Measurements from ENCODE around the gene MAGEF1.

Gene MAGEF1

DNA sequence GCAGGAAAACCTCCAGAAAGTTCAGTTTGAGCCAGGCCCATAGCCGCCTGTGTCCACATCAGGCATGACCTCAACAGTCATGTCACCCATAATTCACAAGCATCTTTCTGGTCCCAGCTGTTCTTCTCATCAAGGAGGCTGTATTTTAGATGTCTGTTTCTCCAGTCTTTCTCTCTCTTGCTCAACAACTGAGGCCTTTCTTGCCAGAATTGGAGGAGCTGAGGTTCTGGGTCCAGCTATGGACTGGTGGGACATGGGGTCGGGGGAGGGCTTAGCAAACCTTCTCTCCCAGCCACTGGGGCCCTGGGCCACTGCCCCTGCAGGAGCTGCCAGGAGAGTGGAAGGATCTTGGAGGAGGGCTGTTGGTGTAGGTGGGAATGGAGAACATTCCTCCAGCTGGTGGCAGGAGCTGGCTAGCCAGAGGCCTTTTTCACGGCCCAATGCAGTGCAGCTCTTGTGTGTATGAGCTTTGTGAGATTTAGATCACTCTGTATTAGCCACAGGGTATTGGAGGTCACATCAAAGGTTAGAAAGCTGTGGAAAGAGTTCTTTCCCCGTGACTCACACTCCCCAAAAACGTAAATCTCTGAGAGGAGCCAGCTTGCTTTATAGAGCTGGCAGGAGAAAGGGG lies 23.5 kb downstream of the MAGEF1 start:
- DNase-seq = no peak

- DNase-seq = no peak
Observed at GRCh38 chr3:184687363-184688015, 24.4 kb downstream of the MAGEF1 start.

- no peak for DNase-seq
Observed at GRCh38 chr3:184685646-184686045, 26.2 kb downstream of the MAGEF1 start.

- DNase-seq = no peak
Observed at GRCh38 chr3:184685055-184685454, 26.8 kb downstream of the MAGEF1 start.

DNA sequence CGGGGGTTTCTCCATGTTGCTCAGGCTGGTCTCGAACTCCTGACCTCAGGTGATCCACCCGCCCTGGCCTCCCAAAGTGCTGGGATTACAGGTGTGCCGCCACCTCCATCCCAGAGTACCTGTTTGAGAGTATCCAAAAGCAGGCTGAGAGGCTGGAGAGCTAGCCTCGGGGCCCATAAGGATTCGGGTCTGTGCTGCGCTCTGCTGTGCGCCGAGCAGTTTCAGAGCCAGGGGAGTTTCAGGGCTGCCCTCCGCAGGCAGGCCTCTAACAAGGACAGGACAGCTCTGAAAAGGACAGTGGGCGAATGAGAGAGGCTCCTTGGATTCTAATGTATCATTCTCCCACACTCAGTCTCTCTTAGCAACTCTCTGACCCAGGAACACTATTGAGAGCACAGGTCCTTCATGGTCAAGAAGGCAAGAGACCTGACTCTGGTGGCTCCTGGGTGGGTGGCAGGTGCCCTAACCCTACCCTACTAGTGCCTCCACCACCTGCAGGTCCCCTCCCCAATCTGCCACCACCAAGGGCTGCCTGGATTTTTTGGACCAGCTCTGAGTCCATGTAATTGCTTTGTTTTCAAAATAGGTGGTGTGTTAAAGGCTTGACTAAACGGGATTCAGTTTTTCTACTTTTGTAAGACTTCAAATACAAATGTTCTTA lies 27.8 kb downstream of the MAGEF1 start:
- DNase-seq = no peak

DNA sequence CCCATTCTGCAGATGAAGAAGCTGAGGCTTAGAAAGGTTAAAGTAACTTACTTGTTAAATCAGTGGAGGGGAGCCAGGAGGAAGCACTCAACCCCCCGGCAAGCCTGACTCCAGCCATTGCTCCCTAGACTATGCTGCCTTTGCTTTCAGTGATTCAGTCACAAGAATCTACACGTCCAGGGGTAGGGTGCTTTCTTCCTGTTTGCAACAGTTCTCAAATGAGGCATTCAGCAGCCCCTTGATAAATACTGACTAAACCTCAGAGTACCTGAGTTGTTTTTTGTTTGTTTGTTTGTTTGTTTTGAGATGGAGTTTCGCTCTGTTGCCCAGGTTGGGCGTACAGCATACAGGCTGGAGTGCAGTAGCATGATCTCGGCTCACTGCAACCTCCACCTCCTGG lies 28.6 kb downstream of the MAGEF1 start:
- no peak for DNase-seq

- no peak for DNase-seq
Observed at GRCh38 chr3:184682671-184683070, 29.2 kb downstream of the MAGEF1 start.

DNA sequence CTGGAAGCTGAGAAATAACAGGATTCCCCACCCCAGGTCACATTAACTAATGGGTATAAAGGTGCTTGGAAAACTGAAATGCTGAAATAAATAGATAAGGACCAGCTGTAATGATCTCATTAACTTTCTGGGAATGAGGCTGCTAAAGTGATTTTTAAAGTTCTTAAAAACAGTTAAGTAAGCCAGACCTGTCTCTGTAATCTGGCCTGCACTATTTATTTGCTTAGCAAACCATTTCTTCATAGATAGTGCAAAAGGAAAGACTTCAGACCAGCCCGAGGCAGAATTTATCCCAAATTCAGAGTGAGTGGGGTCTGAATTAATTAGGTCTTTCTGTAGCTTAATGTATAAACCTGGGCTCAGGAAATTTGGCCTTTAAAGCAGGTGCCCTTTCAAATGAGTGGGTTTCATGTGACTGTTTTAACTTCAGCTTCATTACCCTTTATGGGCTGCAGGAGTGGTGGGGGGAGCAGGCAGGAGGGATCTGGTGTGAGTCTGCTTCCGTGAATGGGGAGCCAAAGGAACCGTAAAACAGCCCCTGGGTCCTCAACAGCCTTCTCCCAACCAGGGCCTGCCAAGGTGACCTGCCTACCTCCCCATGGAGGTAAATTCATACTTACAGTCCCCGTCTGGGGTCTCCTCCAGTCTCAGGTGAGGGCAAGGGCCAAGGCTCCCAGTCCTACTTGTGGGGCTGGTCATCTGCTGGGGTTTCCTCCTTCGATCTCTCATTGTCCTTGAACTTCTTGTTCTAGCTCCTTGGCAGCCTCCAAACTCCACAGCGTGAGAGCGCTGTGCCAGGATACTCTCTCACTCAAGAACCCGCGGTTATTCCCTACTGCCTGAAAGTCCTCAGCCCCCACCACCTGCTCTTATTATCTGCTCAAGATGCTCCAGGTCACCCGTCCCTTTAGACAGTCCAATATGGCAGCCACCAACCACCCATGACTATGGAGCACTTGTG lies 31.2 kb downstream of the MAGEF1 start:
- DNase-seq = no peak

- DNase-seq = no peak
Observed at GRCh38 chr3:184679056-184679816, 32.6 kb downstream of the MAGEF1 start.

GRCh38 chr3:184678317-184679055 lies 33.4 kb downstream of the MAGEF1 start:
- no peak for DNase-seq

- DNase-seq = no peak
Observed at GRCh38 chr3:184677344-184678316, 34.2 kb downstream of the MAGEF1 start.

GRCh38 chr3:184676927-184677326 lies 34.9 kb downstream of the MAGEF1 start:
- DNase-seq = no peak

DNA sequence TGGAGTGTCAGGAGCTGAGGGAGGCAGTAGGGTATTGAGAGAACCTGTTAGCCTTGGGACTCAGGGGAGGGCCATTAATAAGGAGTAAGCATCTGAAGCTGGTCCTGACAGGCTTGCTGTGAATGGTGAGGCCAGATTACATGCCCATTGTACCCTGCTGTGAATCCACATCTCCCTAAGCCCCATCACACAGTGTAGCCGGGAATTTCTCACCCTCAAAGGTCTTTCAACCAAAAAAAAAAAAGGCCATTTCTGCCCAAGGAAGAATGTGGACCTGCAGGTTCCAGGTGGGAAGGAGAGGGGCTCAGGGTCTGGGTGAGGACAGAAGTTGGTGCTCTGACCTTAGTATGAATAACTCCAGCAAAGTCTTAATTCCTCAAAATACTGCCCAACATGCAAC lies 37.2 kb downstream of the MAGEF1 start:
- DNase-seq = no peak

- DNase-seq = no peak
Observed at GRCh38 chr3:184672977-184673870, 38.6 kb downstream of the MAGEF1 start.

DNA sequence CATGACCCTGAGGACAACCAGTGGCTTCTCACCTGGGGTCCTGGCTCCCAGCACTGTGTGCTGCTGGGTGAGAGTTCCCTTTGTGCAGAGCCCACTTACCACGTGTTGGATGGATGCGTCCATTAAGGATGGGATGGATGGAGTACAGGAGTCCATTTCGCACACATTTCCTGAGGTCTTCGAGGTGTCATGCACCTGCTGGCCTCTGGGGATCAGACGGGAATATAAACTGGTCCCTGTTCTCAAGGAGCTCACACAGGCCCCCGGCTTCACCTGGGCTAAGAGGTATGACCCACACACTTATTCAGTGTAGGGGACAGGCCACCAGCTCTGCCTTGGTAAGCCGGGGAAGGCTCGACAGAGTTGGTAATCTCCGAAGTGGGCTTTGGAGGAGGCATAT lies 39.5 kb downstream of the MAGEF1 start:
- no peak for DNase-seq

- no peak for DNase-seq
Observed at GRCh38 chr3:184670091-184670602, 41.7 kb downstream of the MAGEF1 start.

DNA sequence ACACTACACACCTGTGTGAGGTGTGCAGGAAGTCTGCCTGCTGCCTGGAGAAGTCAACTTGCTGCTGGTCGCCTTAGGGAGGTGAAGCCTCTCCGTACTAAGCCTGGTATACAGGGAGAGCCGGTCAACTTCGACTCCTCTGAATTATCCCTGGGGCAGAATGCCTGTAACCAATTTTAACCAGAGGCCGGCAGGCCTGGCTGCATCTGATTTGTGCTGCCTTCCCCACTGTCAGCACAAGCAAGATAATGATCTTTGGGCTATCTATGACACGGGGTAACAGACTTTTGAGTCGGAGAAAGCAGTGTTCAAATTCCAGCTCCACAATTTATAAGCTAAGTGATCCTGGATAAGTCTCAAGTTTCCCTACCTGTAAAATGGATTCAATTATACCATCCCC lies 42.3 kb downstream of the MAGEF1 start:
- no peak for DNase-seq

GRCh38 chr3:184666442-184666841 lies 45.4 kb downstream of the MAGEF1 start:
- no peak for DNase-seq

GRCh38 chr3:184665101-184665500 lies 46.8 kb downstream of the MAGEF1 start:
- DNase-seq = no peak

Measured in stimulated activated CD4-positive, alpha-beta T cell treated with anti-CD3 and anti-CD28 coated beads, Interleukin-2, amount 100 ng/mL, for 48 hours (primary cell).